Renal cortex interstitium (tissue), 11 donors: ENCODE results near the gene STK4. TPM values are rescaled to one million over a fixed set of nuclear protein-coding genes. Genes with fewer than 3 reads are reported as not detected.

Source experiments
- DNase-seq, 11 donors: peaks; one replicate each; pipeline ENCODE4 v3.0.0-alpha.2; 2013; ENCODE audit warnings: low read depth in 9 of 11, low spot score in 4 of 11; ENCODE audit errors: extremely low read depth in 1 of 11
- polyA plus RNA-seq, 3 donors: library from polyadenylated mRNA; unstranded; fragments of 120-200 nt; gene quantifications; one replicate each; pipeline ENCODE4 v1.2.1, GENCODE V29; 2013; ENCODE audit not compliant: insufficient read length in 3 of 3

The STK4 gene
- polyA plus RNA-seq, 3 donors, result 16.7 to 20.8 (median 19.8) TPM

DNA sequence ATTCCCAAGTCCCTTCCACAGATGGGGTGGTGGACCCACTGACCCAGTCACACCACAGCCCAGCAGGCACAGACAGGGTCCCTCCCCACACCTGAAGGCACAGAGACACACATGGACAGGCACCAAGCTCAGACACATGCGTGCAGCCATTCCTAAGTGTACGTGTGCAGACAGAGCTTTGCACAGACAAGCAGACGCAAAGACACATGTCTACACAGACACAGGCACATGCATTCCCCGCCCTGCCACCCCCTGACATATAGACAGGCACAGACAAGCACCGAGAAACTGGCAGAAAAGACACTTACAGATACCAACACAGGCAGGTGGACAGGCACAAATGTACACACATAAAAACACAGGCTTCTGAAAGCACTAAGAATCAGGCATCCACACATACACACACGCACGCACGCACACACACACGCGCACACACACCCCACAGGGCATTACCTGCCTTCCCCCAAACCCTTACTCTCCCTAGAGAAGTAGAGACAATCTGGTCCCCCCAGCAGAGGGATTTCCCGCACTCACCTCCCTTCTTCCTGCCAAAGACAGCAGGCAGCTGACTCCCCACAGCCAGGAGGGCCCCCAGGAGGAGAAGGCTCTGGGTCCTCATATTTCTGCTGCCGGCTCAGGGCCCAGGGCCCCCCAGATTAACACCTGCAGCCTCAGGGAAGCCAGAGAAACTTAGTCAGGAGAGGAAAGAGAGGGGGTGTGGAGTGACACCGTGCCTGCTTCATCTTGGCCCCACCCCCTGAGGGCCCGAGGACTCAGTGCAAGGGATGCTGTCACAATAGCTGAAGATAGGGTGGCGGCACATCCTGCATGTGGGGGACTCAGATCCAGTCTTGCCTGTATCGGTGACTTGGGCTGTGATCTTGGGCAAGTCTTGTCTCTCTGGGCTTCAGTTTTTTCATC is 148.4 kb downstream of the STK4 start, which contains the start of gene WFDC5:
Gene WFDC5 (minus strand): TSS at position 710 of the 921 bp plus-strand sequence. CDS start 91 bp downstream, at position 619.
- DNase-seq, result no peak

GRCh38 chr20:45115386-45115774 is 149.1 kb downstream of the STK4 start:
- no peak for DNase-seq

DNA sequence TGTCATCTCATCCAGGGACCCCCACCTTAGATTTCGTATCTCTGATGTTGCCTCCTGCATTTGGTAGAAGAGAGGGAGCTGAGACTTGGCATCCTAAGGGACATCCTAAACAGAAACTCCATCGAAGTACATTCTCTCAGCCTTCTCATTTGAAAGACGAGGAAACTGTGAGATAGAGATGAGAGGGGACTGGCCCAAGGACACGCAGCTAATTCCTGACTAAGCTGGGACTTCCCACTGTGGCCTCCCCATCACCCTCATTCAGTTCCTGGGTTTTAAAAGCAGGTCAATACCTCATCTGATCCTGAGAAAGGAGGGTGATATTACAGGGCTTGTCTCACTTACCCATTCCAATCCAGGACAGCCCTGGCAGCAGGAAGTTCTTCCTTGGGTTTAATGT is 149.5 kb downstream of the STK4 start:
- no peak for DNase-seq

GRCh38 chr20:45117581-45117980 is 151.3 kb downstream of the STK4 start:
- no peak for DNase-seq

- DNase-seq, result no peak
These were observed 151.7 kb downstream of the STK4 start for GRCh38 chr20:45118028-45118427.

DNA sequence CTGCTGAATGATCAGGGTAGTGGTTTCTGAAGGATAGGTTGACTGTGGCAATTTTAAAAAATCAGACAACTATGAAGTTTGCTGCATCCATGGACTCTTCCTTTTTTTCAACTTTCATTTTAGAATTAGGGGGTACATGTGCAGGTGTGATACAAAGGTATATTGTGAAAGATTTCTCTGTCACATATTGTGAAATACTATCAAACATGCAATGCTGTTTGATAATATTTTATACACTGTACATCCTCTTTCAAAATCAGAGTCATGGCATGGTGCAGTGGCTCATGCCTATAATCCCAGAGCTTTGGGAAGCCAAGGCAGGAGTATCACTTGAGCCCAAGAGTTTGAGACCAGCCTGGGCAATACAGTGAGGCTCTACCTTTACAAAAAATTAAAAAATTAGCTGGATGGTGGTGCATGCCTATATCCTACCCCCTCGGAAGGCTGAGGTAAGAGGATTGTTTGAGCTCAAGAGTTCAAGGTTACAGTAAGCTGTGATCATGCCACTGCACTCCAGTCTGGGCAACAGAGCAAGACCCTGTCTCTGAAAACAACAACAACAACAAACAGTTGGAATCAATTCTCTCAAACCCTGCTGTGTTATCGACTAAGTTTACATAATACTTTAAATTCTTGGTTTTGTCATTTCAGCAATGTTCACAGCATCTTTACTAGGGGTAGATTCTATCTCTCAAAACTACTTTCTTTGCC is 153.4 kb downstream of the STK4 start:
- DNase-seq, result no peak

DNA sequence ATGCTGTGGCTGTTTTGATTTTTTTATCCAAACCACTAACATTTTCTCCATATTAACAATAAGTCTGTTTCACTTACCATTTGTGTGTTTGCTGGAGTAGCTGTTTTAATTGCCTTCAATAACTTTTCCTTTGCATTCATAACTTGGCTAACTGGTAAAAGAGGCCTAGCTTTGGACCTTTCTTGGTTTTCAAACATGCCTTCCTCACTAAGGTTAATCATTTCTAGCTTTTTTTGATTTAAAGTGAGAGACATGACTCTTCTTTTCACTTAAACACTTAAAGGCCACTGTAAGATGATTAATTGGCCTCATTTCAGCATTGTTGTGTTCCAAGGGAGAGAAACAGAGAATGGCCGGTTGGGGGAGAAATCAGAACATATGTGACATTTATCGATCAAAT is 155.1 kb downstream of the STK4 start:
- DNase-seq, result no peak

- DNase-seq, result no peak
These were observed 158.1 kb downstream of the STK4 start, which contains the start of gene WFDC12 for GRCh38 chr20:45124365-45124764. TSS of gene WFDC12 (minus strand) at chr20:45124465. CDS start at chr20:45124447, 18 bp downstream.

- DNase-seq, result peak in 7 of 11 donors; percentile 4 to 38 (median 13)
These were observed 161.8 kb downstream of the STK4 start for GRCh38 chr20:45128099-45128498.

Other genes starting within 250 kb of the STK4 start
- gene KCNK15, start 220.6 kb upstream of the STK4 start, polyA plus RNA-seq, result under 1 TPM; 0.06 to 0.18 (median 0.09) TPM
- 1 to 10 TPM in 1 of 3 donors, under 1 TPM in 2; 0.59 to 1.0 (median 0.62) TPM for gene RIMS4, start 156.0 kb upstream of the STK4 start, polyA plus RNA-seq
- 100 to 1,000 TPM; 203 to 250 (median 209) TPM for gene YWHAB, start 80.8 kb upstream of the STK4 start, polyA plus RNA-seq
- 100 to 1,000 TPM in 1 of 3 donors, 10 to 100 TPM in 2; 59.6 to 104 (median 62.8) TPM for gene PABPC1L, start 56.5 kb upstream of the STK4 start, polyA plus RNA-seq
- 10 to 100 TPM; 36.8 to 42.6 (median 40.9) TPM for gene TOMM34, start 6.1 kb upstream of the STK4 start, polyA plus RNA-seq
- gene KCNS1, start 134.6 kb downstream of the STK4 start, polyA plus RNA-seq, result under 1 TPM; 0.42 to 0.65 (median 0.62) TPM
- not detected for gene WFDC5, start 148.7 kb downstream of the STK4 start, polyA plus RNA-seq
- not detected for gene WFDC12, start 158.0 kb downstream of the STK4 start, polyA plus RNA-seq
- gene PI3, start 208.4 kb downstream of the STK4 start, polyA plus RNA-seq, result not detected
- not detected for gene SEMG1, start 240.5 kb downstream of the STK4 start, polyA plus RNA-seq